Measurements from ENCODE around the gene KLHL5.
A peak's percentile ranks its signal among the peaks of the same experiment; 100 is the strongest.

The KLHL5 gene

GRCh38 chr4:39044364-39044955 is 17.6 kb upstream of the KLHL5 start:
- DNase-seq = peak; percentile 99

GRCh38 chr4:39044956-39045826 is 16.8 kb upstream of the KLHL5 start:
- DNase-seq = no peak

GRCh38 chr4:39045827-39046221 is 16.2 kb upstream of the KLHL5 start:
- peak; percentile 58 for DNase-seq

- DNase-seq = no peak
Measured at GRCh38 chr4:39046249-39046648, 15.8 kb upstream of the KLHL5 start.

- DNase-seq = no peak
Measured at GRCh38 chr4:39047681-39048080, 14.4 kb upstream of the KLHL5 start.

GRCh38 chr4:39048311-39048710 is 13.7 kb upstream of the KLHL5 start:
- DNase-seq = peak; percentile 32

GRCh38 chr4:39050590-39050989 is 11.4 kb upstream of the KLHL5 start:
- DNase-seq = no peak

- DNase-seq = no peak
Measured at GRCh38 chr4:39051492-39051891, 10.5 kb upstream of the KLHL5 start.

GRCh38 chr4:39053983-39054382 is 8.0 kb upstream of the KLHL5 start:
- DNase-seq = no peak

- DNase-seq = no peak
Measured at GRCh38 chr4:39054497-39054896, 7.5 kb upstream of the KLHL5 start.

GRCh38 chr4:39056023-39056422 is 6.0 kb upstream of the KLHL5 start:
- DNase-seq = no peak

- no peak for DNase-seq
Measured at GRCh38 chr4:39061457-39061856, 575 bp upstream of the KLHL5 start.

- no peak for DNase-seq
Measured at GRCh38 chr4:39062770-39063097, 702 bp downstream of the KLHL5 start.

GRCh38 chr4:39063430-39063829 is 1.4 kb downstream of the KLHL5 start:
- DNase-seq = no peak

- DNase-seq = no peak
Measured at GRCh38 chr4:39066371-39066770, 4.3 kb downstream of the KLHL5 start.

GRCh38 chr4:39067031-39067430 is 5.0 kb downstream of the KLHL5 start:
- DNase-seq = no peak

- DNase-seq = no peak
Measured at GRCh38 chr4:39067451-39067850, 5.4 kb downstream of the KLHL5 start.

- DNase-seq = no peak
Measured at GRCh38 chr4:39068907-39069306, 6.9 kb downstream of the KLHL5 start.

GRCh38 chr4:39078829-39079228 is 16.8 kb downstream of the KLHL5 start:
- no peak for DNase-seq

GRCh38 chr4:39083164-39083563 is 21.1 kb downstream of the KLHL5 start:
- no peak for DNase-seq

GRCh38 chr4:39085891-39086290 is 23.9 kb downstream of the KLHL5 start:
- DNase-seq = no peak

GRCh38 chr4:39096847-39097246 is 34.8 kb downstream of the KLHL5 start:
- no peak for DNase-seq

- no peak for DNase-seq
Measured at GRCh38 chr4:39097290-39097689, 35.3 kb downstream of the KLHL5 start.

- DNase-seq = no peak
Measured at GRCh38 chr4:39102297-39102696, 40.3 kb downstream of the KLHL5 start.

- no peak for DNase-seq
Measured at GRCh38 chr4:39103291-39103690, 41.3 kb downstream of the KLHL5 start.
